LoVo (cell line): ENCODE results near the gene PILRB.

ENCODE experiments used
- DNase-seq: peaks from one replicate; pipeline ENCODE4 v3.0.0-alpha.2; 2016; ENCODE audit warnings: low spot score

Gene PILRB

GRCh38 chr7:100407285-100408180 is 49.6 kb downstream of the PILRB start:
- DNase-seq = peak; percentile 69

DNA sequence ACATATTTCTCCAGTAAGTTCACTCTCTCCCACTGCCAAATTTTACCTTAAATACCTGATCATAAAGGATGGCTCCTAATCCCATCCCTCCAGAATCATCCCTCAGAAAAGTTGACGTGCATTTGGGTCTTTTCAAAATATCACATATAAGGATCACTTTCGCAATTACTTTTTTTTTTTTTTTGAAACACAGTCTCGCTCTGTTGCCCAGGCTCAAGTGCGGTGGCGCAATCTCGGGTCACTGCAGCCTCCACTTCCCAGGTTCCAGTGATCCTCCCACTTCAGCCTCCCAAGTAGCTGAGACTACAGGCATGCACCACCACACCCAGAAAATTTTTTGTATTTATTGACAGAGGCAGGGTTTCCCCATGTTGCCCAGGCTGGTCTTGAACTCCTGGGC is 53.2 kb downstream of the PILRB start:
- DNase-seq = no peak

DNA sequence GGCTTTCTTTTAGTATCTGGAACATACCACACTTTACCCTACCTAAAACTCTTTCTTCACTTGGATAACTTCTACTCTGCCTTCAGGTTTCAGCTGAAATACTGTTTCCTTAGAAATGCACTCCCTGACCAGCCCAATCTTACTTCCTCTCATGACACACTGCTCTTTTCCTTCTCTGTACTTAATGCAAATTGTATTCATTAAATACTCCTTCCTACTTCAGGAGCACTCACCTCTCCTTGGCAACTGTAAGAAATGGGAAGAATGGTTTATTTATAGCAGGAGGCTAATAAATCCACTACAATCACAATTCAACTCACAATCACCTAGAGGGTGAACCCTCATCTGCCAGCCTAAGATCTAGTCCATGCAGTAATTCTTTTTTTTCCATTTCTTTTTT is 55.4 kb downstream of the PILRB start:
- DNase-seq = no peak

DNA sequence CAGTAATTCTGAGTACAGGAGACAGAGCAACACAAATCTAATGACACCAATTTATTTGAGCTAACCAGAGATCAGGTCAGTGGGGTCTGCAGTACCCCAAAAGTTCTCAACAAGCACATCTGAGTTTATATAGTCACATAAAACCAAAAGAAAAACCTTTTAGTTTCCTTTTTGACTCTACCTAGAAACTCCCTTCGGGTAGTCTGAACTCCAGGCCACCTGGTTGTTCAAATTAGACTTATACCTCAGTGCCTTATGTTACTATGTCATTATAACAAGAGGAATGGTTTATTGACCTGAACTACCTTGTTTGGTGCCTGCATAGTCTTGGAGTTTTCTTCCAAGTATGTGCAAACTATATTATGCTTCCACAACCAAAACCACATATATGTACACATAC is 56.0 kb downstream of the PILRB start:
- DNase-seq = no peak

DNA sequence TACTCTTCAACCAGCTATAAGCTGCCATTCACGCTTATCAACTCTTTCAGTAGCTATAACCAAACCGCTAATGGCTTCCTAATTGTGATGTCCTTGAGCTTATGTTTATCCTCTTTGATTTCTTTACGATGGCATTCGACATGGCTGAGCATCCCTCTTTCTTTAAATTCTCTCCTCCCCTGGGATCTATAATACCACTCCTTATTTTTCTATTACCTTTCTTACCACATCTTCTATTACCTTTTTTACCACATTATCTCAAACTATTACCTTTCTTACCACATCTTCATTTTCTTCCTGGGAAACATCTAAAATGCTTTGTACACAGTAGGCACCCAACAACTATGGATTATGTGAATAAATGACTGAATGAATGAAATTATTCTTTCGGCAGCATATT is 57.5 kb downstream of the PILRB start:
- DNase-seq = no peak
